ENCODE data around the gene PEDS1. TPM values are rescaled to one million over a fixed set of nuclear protein-coding genes. Genes with fewer than 3 reads are reported as not detected.

Gene PEDS1
- total and polyA plus RNA-seq, 8 donors, result 27.5 to 39.9 (median 31.9) TPM

DNA sequence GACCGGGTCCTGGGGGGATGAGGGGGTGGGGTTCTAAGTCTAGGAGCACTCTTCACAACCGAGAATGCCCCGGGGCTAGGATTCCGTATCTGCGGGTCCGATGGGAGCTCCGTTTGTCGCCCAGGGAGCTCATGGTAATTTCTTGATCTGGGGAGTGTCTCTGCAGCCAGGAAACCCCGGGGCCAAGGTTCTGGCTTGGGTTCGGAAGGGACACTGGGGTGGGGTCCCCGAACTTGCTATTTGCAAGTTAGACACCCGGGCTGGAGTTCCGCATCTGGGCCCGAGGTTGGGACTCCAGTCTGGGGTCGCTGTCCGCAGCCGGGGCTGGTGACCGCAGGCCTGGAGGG, 397 bp downstream of the PEDS1 start:
- H3K36me3 ChIP-seq, result peaks cover 0 to 28% of the 10 kb centered on the region in 2 donors
- H3K27ac ChIP-seq, result peak overlapping the region; percentile 88 to 91
- TF ChIP-seq, protein P1, sequence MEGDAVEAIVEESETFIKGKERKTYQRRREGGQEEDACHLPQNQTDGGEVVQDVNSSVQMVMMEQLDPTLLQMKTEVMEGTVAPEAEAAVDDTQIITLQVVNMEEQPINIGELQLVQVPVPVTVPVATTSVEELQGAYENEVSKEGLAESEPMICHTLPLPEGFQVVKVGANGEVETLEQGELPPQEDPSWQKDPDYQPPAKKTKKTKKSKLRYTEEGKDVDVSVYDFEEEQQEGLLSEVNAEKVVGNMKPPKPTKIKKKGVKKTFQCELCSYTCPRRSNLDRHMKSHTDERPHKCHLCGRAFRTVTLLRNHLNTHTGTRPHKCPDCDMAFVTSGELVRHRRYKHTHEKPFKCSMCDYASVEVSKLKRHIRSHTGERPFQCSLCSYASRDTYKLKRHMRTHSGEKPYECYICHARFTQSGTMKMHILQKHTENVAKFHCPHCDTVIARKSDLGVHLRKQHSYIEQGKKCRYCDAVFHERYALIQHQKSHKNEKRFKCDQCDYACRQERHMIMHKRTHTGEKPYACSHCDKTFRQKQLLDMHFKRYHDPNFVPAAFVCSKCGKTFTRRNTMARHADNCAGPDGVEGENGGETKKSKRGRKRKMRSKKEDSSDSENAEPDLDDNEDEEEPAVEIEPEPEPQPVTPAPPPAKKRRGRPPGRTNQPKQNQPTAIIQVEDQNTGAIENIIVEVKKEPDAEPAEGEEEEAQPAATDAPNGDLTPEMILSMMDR (IDR thresholded peaks at IDR 0.05), result no peak
- H3K4me3 ChIP-seq, result peak overlapping the region; percentile 74 to 97
- no peaks in the 10 kb centered on the region for H3K27me3 ChIP-seq
- H3K4me1 ChIP-seq, result peaks cover 21 to 55% of the 10 kb centered on the region in 2 donors
- no peaks in the 10 kb centered on the region for H3K9me3 ChIP-seq
- intact Hi-C loops (cut with DNase I), result no loop called here
- DNase-seq (no peak), ATAC-seq (no peak)

DNA sequence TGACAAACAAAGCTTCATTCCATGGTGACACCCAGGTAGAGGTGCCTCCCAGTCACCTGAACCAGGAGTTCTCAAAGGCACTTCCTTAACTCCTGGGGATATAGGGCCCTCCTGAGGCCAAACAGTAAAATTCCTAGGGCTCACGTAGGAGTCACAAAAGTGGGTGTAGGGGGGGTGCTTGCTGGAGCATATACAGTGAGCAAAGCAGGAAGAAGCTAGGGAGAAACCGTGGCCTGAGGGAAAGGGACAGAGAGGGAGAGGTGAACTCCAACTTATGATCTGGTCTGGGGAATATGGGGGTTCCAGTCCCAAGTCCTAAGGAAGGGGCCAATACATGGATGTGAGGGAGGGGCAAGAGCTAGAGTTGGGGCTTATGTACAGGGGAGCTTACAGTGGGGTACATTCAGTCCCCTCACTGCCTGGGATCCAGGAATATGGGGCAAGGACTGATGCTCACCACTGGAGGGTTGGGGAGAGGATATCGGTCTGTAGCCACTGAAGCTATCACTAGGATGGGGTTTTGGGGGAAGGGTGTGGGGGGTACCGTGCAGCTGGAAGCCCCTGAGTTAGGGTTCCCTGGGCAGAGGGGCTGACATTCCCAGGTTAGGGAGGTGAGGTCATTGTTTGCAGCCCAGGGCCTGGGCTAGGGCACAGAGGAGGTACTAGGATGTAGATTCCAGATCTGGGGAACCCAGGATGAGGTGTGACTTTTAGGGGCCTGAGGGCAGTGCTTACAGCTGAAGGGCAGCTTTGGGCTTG, 950 bp downstream of the PEDS1 start:
- Histone ChIP-seq H3K9me3 (no peaks in the 10 kb centered on the region), H3K36me3 (peaks cover 0 to 32% of the 10 kb centered on the region in 2 donors), H3K4me3 (peak overlapping the region; percentile 74 to 97), H3K27me3 (no peaks in the 10 kb centered on the region), H3K4me1 (peaks cover 21 to 60% of the 10 kb centered on the region in 2 donors), H3K27ac (peak overlapping the region; percentile 88 to 91)
- DNase-seq (peak in 1 of 4 donors; percentile 28), ATAC-seq (peak; percentile 60)
- TF ChIP-seq, protein P1 (IDR thresholded peaks at IDR 0.05), result no peak
- intact Hi-C loops (cut with DNase I), result no loop called here

DNA sequence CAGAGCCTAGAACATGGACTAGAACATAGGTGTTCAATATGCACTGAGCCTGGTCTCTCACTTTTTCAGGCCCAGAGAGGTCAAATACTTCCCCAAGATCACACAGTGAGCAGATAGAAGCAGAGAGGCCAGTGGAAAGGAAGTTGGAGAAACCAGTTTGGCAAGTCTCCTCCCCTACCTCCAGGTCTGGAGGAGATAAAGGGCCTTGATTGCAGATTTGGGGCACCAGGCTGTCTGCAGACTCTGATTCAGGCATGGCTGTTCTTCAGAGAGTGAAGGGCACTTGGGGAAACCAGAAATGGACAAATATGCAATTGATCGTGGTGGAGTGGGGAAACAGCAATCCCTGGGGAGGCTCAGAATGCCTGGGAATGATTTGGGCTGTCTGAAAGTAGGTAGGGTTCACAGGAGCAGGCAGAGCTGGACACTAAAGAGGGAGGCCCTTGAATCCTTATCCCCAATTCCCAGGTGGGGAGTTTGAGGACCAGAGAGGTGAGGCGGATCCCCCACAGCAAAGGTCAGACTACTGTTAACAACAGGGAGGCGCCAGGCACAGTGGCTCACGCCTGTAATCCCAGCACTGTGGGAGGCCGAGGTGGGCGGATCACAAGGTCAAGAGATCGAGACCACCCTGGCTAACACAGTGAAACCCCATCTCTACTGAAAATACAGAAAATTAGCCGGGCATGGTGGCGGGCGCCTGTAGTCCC, 2.3 kb downstream of the PEDS1 start:
- DNase-seq, result peak in 2 of 4 donors; percentile 62 to 74
- Histone ChIP-seq H3K36me3 (peaks cover 0 to 32% of the 10 kb centered on the region in 2 donors), H3K4me1 (peaks cover 29 to 74% of the 10 kb centered on the region in 2 donors), H3K27ac (peak overlapping the region; percentile 88 to 91), H3K4me3 (peak overlapping the region; percentile 74 to 97), H3K9me3 (no peaks in the 10 kb centered on the region), H3K27me3 (no peaks in the 10 kb centered on the region)
- ATAC-seq, result peak; percentile 57
- TF ChIP-seq, protein P1 (IDR thresholded peaks at IDR 0.05), result no peak
- intact Hi-C loops (cut with DNase I), result no loop called here

DNA sequence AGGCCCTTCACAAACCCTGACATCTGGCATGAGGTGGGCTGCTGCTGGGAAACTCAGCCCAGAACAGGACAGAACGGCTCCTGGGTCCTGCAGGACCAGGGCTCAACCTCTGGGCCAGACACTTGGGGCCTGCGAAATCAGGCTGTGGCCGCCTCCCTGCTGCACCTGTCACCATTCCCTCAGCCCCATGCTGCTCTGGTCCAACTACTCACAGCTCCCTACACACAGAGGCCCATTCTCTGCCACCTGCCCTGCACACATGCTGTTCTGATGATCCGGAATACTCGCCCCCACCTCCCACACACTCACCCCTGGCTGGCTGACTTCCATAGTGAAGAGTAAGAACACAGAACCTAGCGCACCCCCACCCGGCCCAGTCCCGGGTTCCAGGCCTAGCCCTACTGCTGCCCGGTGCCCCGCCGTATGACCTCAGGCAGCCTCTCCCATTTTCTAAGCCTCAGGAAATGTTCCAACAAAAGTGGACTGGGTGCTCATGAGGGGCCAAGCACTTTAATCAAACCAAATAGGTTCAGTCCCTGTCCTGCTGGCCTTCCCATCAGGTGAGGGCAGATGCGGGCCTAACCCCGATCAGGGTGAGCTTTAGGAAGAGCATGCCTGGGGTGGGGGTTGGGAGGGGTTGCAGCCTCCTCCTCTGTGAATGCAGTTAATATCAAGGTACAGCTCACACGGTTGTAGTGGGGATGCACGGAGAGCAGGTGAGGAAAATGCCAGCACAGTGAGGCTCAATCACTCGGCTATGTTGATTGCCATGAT, 3.9 kb downstream of the PEDS1 start:
- peaks cover 32 to 90% of the 10 kb centered on the region in 2 donors for H3K4me1 ChIP-seq
- H3K4me3 ChIP-seq, result peak overlapping the region in 1 of 2 donors; percentile 6
- peak overlapping the region; percentile 55 to 88 for H3K27ac ChIP-seq
- H3K36me3 ChIP-seq, result peaks cover 0 to 32% of the 10 kb centered on the region in 2 donors
- TF ChIP-seq, protein P1 (IDR thresholded peaks at IDR 0.05), result no peak
- DNase-seq (peak in 1 of 4 donors; percentile 45), ATAC-seq (no peak)
- intact Hi-C loops (cut with DNase I), result no loop called here
- no peaks in the 10 kb centered on the region for H3K27me3 ChIP-seq
- H3K9me3 ChIP-seq, result no peaks in the 10 kb centered on the region
